ENCODE results near the gene WBP1.

WBP1 gene

DNA sequence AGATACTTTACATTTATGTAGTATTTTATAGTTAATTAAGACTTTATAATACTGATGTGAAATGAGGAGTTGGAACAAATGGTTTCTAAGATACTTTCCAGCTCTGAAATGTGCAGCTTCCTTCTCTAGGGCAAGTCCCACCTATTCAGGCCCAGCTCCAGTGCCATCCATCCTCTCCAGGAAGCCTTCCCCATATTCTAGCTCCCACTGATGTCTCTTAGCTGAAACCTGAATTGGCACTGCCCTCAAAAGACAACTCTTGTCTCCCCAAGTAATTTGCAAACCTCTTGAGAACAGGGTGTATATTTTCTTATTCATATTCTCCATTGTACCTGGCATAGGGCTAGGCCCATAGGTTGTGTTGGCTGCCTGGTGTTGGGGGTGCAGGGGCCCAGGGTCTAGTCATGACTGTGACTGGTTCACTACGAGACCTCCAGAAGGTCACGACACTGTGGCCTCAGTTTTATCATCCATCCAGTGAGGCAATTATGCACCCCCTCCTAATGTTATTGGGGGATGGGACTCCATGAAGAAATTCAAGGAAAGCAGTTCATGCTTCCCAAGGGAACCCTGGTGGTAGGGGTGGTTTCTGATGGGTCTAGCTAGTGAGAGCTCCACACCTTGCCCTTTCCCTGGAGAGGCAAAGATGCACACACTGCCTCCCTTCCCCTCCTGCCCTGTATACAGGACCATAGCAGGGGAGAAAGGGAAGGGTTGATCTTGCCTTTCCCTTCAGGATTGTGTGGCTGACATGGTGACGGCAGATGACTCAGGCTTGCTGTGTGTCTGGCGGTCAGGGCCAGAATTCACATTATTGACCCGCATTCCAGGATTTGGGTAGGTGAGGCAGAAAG lies 33.9 kb upstream of the WBP1 start:
- Histone ChIP-seq H3K27ac (no peak overlapping the region), H3K79me2 (no peaks in the 10 kb centered on the region), H2AFZ (no peak overlapping the region), H3K9ac (no peak overlapping the region), H3K9me3 (ENCODE audit: control insufficient read depth, low read length) (no peaks in the 10 kb centered on the region), H3K4me1 (no peaks in the 10 kb centered on the region), H3K4me3 (ENCODE audit: low read depth, low read length) (no peak overlapping the region), H3K4me2 (ENCODE audit: low read length) (no peak overlapping the region), H3K27me3 (ENCODE audit: control insufficient read depth, insufficient read depth, low read length) (no peaks in the 10 kb centered on the region), H3K36me3 (ENCODE audit: control insufficient read depth, insufficient read depth, low read length) (no peaks in the 10 kb centered on the region)
- TF ChIP-seq, protein P1, sequence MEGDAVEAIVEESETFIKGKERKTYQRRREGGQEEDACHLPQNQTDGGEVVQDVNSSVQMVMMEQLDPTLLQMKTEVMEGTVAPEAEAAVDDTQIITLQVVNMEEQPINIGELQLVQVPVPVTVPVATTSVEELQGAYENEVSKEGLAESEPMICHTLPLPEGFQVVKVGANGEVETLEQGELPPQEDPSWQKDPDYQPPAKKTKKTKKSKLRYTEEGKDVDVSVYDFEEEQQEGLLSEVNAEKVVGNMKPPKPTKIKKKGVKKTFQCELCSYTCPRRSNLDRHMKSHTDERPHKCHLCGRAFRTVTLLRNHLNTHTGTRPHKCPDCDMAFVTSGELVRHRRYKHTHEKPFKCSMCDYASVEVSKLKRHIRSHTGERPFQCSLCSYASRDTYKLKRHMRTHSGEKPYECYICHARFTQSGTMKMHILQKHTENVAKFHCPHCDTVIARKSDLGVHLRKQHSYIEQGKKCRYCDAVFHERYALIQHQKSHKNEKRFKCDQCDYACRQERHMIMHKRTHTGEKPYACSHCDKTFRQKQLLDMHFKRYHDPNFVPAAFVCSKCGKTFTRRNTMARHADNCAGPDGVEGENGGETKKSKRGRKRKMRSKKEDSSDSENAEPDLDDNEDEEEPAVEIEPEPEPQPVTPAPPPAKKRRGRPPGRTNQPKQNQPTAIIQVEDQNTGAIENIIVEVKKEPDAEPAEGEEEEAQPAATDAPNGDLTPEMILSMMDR (IDR thresholded peaks at IDR 0.05) = no peak

DNA sequence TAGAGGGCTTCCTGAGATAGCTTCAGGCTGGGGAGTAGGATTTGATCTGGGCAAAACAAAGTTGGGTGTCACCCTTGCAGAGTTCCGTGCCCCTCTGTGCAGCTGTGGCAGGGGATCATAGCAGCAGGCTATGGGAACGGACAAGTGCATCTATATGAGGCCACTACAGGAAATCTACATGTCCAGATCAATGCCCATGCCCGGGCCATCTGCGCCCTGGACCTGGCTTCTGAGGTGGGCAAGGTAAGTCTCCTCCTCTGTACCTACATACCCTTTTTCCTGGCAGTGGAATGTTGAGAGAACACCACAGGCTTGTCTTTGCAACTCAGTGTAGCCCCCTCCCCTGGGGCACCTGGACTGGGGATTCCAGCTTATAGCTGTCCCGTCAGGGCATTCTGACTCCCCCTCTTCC lies 33.2 kb upstream of the WBP1 start:
- H3K4me3 ChIP-seq (ENCODE audit: low read depth, low read length) = no peak overlapping the region
- H3K4me1 ChIP-seq = no peaks in the 10 kb centered on the region
- H3K27me3 ChIP-seq (ENCODE audit: control insufficient read depth, insufficient read depth, low read length) = no peaks in the 10 kb centered on the region
- no peak overlapping the region for H2AFZ ChIP-seq
- H3K27ac ChIP-seq = no peak overlapping the region
- H3K4me2 ChIP-seq (ENCODE audit: low read length) = no peak overlapping the region
- H3K9ac ChIP-seq = no peak overlapping the region
- H3K79me2 ChIP-seq = no peaks in the 10 kb centered on the region
- TF ChIP-seq, protein P1 (IDR thresholded peaks at IDR 0.05) = no peak
- no peaks in the 10 kb centered on the region for H3K36me3 ChIP-seq (ENCODE audit: control insufficient read depth, insufficient read depth, low read length)
- H3K9me3 ChIP-seq (ENCODE audit: control insufficient read depth, low read length) = no peaks in the 10 kb centered on the region

DNA sequence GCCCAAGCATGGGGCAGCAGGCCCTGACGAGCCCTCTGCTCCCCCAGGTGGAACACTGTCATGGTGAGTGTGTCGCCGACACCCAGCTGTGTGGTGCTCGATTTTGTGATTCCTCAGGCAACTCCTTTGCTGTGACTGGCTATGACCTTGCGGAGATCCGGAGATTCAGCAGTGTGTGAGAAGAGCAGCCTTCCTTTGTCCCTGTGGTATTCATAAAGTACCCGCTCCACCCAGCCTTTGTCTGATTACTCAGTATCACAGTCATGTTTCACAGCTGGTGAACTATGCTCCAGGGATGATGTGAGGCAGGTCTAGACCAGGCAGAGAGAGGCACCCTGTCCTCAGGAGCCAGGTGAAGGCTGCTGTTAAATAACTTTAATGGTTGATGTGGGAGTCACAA lies 32.7 kb upstream of the WBP1 start:
- Histone ChIP-seq H3K9ac (no peak overlapping the region), H3K79me2 (no peaks in the 10 kb centered on the region), H2AFZ (no peak overlapping the region), H3K36me3 (ENCODE audit: control insufficient read depth, insufficient read depth, low read length) (no peaks in the 10 kb centered on the region), H3K4me1 (no peaks in the 10 kb centered on the region), H3K4me3 (ENCODE audit: low read depth, low read length) (no peak overlapping the region), H3K27ac (no peak overlapping the region), H3K4me2 (ENCODE audit: low read length) (no peak overlapping the region), H3K27me3 (ENCODE audit: control insufficient read depth, insufficient read depth, low read length) (no peaks in the 10 kb centered on the region), H3K9me3 (ENCODE audit: control insufficient read depth, low read length) (no peaks in the 10 kb centered on the region)
- TF ChIP-seq, protein P1 (IDR thresholded peaks at IDR 0.05) = no peak

DNA sequence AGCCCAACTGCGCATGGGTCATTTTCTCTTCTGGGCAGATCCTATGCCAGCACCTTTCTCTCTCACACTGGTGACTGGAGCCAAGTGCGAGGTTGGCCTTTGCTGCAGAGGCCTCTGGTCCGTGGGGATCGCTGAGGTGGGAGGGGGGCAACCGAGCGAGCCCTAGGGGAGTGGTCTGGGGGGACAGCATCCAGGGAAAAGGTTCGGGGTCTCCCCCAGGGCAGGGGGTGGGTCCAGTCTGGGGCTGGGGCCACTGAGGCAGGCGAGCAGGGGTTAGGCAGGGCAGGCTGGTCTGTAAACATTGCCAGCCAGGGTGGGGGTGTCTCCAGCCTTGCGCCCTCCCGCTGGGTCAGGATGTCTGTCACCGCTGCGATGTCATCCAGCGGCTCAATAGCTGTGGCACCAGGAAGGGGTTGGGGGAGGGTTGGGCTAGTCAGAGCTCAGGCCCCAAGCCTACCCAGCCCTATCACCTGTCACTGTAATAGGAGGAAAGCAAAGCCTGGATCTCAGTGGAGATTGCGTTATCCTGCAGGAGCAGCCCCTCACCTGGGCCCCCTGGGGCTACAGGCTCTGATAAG lies 32.0 kb upstream of the WBP1 start:
- Histone ChIP-seq H3K79me2 (no peaks in the 10 kb centered on the region), H3K36me3 (ENCODE audit: control insufficient read depth, insufficient read depth, low read length) (no peaks in the 10 kb centered on the region), H3K4me3 (ENCODE audit: low read depth, low read length) (no peak overlapping the region), H3K9me3 (ENCODE audit: control insufficient read depth, low read length) (no peaks in the 10 kb centered on the region), H2AFZ (no peak overlapping the region), H3K27ac (no peak overlapping the region), H3K4me2 (ENCODE audit: low read length) (no peak overlapping the region), H3K4me1 (no peaks in the 10 kb centered on the region), H3K27me3 (ENCODE audit: control insufficient read depth, insufficient read depth, low read length) (no peaks in the 10 kb centered on the region), H3K9ac (no peak overlapping the region)
- TF ChIP-seq, protein P1 (IDR thresholded peaks at IDR 0.05) = no peak
